Esophagus muscularis mucosa (tissue), 4 donors: Measurements from ENCODE around the gene ZNF124. TPM values are rescaled to one million over a fixed set of nuclear protein-coding genes. Genes with fewer than 3 reads are reported as not detected.
"Not testable (repeated sequence)": the region's sequence is repeated elsewhere in the genome, so short reads cannot be mapped to it uniquely, and the experiment has no call there.

Experiments
- DNase-seq: peaks from one replicate; pipeline ENCODE4 v3.0.0-alpha.2; 2017; ENCODE audit errors: extremely low spot score
- H3K27ac ChIP-seq, 4 donors: fragments of 200-600 bp; sonication (generic); replicated peaks in 1 of 4; 1 replicate in 3 of 4; 2 replicates in 1 of 4; pipeline ENCODE4 v1.5.1; 2016 to 2019; ENCODE audit warnings: mild to moderate bottlenecking in 1 of 4
- H3K27me3 ChIP-seq, 4 donors: fragments of 200-600 bp; sonication (generic); one replicate each; pipeline versions ENCODE4 v1.5.1 to v1.6.0; 2016 to 2019
- H3K36me3 ChIP-seq, 4 donors: fragments of 200-600 bp; sonication (generic); one replicate each; pipeline ENCODE4 v1.5.1; 2016 to 2019
- H3K4me1 ChIP-seq, 4 donors: fragments of 200-600 bp; sonication (generic); one replicate each; pipeline ENCODE4 v1.5.1; 2016 to 2019
- H3K4me3 ChIP-seq, 4 donors: fragments of 200-600 bp; sonication (generic); 1 replicate in 2 of 4; 2 replicates in 2 of 4; pipeline ENCODE4 v1.5.1; 2016 to 2019; ENCODE audit warnings: mild to moderate bottlenecking in 4 of 4, moderate library complexity in 1 of 4
- H3K9me3 ChIP-seq, 4 donors: fragments of 200-600 bp; sonication (generic); 1 replicate in 3 of 4; 2 replicates in 1 of 4; pipeline ENCODE4 v1.5.1; 2016 to 2019
- CTCF ChIP-seq, 3 experiments: fragments of 200-600 bp in 2 of 3; fragments of 450-650 bp in 1 of 3; sonication (generic) in 2 of 3; IDR thresholded peaks; one replicate each; pipeline ENCODE4 v1.5.1; 2017 to 2019; ENCODE audit warnings: antibody characterized with exemption in 3 of 3, mild to moderate bottlenecking in 2 of 3, moderate library complexity in 1 of 3
- EP300 ChIP-seq: sonication (generic); formaldehyde crosslinking; IDR thresholded peaks from one replicate; pipeline ENCODE4 v1.6.1; 2017; ENCODE audit warnings: antibody characterized with exemption
- POLR2A ChIP-seq: fragments of 450-650 bp; IDR thresholded peaks from one replicate; pipeline ENCODE4 v1.6.1; 2017; ENCODE audit warnings: antibody characterized with exemption, moderate library complexity, mild to moderate bottlenecking, low read depth
- POLR2AphosphoS5 ChIP-seq, 2 donors: sonication (generic); formaldehyde crosslinking; IDR thresholded peaks; one replicate each; pipeline ENCODE4 v1.6.1; 2017; ENCODE audit warnings: antibody characterized with exemption in 2 of 2
- WGBS: methylation state at CpG from one replicate; pipeline ENCODE4 v1.1.5; 2018; 5-methylcytosine and 5-hydroxymethylcytosine counted together
- intact Hi-C: fragments of 100-400 bp; cut with DNase I; formaldehyde crosslinking; loops from one replicate; pipeline ENCODE4 v1.15.1; 2023
- total RNA-seq, 4 donors: library from RNA; depleted of rRNA; stranded (reverse); fragments of >200 nt; gene quantifications; one replicate each; pipeline versions ENCODE4 v1.1.0 to v1.2.1, GENCODE V29; 2016

The ZNF124 gene
- total RNA-seq, 4 donors from 2014 or later = 21.6 to 62.7 (median 43.3) TPM

DNA sequence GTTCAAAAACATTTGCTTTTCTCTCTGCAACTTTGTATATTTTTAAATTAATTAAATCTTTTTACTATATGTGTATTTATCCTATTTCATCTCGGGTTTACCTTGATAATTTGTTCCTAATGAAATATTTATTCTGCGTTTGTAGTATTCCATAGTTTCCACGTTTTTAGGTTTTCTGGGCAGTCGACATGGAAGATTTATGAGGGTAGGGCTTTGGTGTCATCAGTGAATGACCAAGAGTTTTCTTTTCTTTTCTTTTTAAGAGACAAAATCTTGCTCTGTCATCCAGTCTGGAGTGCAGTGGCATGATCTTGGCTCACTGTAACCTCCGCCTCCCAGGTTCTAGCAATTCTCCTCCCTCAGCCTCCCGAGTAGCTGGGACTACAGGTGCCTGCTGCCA, 50.4 kb downstream of the ZNF124 start:
- Histone ChIP-seq H3K4me1 (peaks cover 0 to 3% (median 0%) of the 10 kb centered on the region in 4 donors), H3K9me3 (no peaks in the 10 kb centered on the region), H3K27me3 (no peaks in the 10 kb centered on the region), H3K27ac (no peak overlapping the region), H3K36me3 (no peaks in the 10 kb centered on the region), H3K4me3 (no peak overlapping the region)
- WGBS = 78% methylated on average over 6 of the region's 6 CpGs
- no peak for DNase-seq
- no peak for TF ChIP-seq POLR2A
- no peak for TF ChIP-seq CTCF (IDR thresholded peaks at IDR 0.05)
- TF ChIP-seq POLR2AphosphoS5 (IDR thresholded peaks at IDR 0.05) = no peak
- TF ChIP-seq EP300 = no peak
- intact Hi-C loops = loop anchor here (10.0 kb wide), 1 partner anchor 73 kb away; no protein-coding TSS in a partner anchor

GRCh38 chr1:247120408-247120668, 51.5 kb downstream of the ZNF124 start:
- H3K27ac ChIP-seq, H3K4me1 ChIP-seq, DNase-seq, H3K9me3 ChIP-seq, H3K4me3 ChIP-seq, H3K27me3 ChIP-seq, H3K36me3 ChIP-seq: not testable (repeated sequence)
- intact Hi-C loops = loop anchor here (10.0 kb wide), 1 partner anchor 74 kb away; no protein-coding TSS in a partner anchor
- 96% methylated on average over 4 of the region's 4 CpGs for WGBS

GRCh38 chr1:247119600-247120407, 52.0 kb downstream of the ZNF124 start:
- Histone ChIP-seq H3K27me3 (no peaks in the 10 kb centered on the region), H3K27ac (no peak overlapping the region), H3K9me3 (no peaks in the 10 kb centered on the region), H3K36me3 (no peaks in the 10 kb centered on the region), H3K4me3 (no peak overlapping the region), H3K4me1 (no peaks in the 10 kb centered on the region)
- intact Hi-C loops = loop anchor here (10.0 kb wide), 1 partner anchor 75 kb away; no protein-coding TSS in a partner anchor
- DNase-seq = no peak
- 90% methylated on average over 16 of the region's 22 CpGs for WGBS
- TF ChIP-seq EP300 (no peak), POLR2AphosphoS5 (IDR thresholded peaks at IDR 0.05) (no peak), CTCF (IDR thresholded peaks at IDR 0.05) (no peak), POLR2A (no peak)

GRCh38 chr1:247118946-247119446, 52.8 kb downstream of the ZNF124 start:
- H3K27me3 ChIP-seq = no peaks in the 10 kb centered on the region
- no peaks in the 10 kb centered on the region for H3K4me1 ChIP-seq
- H3K27ac ChIP-seq = no peak overlapping the region
- no peaks in the 10 kb centered on the region for H3K9me3 ChIP-seq
- intact Hi-C loops = no loop called here
- no peak overlapping the region for H3K4me3 ChIP-seq
- 93% methylated on average over 3 of the region's 11 CpGs for WGBS
- TF ChIP-seq CTCF (IDR thresholded peaks at IDR 0.05) = peak in 1 of 3 experiments; percentile 8
- TF ChIP-seq EP300 = no peak
- TF ChIP-seq POLR2A = no peak
- no peaks in the 10 kb centered on the region for H3K36me3 ChIP-seq
- DNase-seq = no peak

- no peak overlapping the region for H3K4me3 ChIP-seq
- intact Hi-C loops = no loop called here
- 95% methylated on average over 4 of the region's 12 CpGs for WGBS
- no peak for DNase-seq
- no peaks in the 10 kb centered on the region for H3K27me3 ChIP-seq
- TF ChIP-seq EP300 (no peak), POLR2A (no peak), CTCF (IDR thresholded peaks at IDR 0.05) (no peak), POLR2AphosphoS5 (IDR thresholded peaks at IDR 0.05) (no peak)
- peaks cover 10 to 18% (median 16%) of the 10 kb centered on the region in 4 donors for H3K4me1 ChIP-seq
- H3K9me3 ChIP-seq = no peaks in the 10 kb centered on the region
- no peaks in the 10 kb centered on the region for H3K36me3 ChIP-seq
- no peak overlapping the region for H3K27ac ChIP-seq
Observed at GRCh38 chr1:247115545-247115944, 56.3 kb downstream of the ZNF124 start.
